ENCODE measurements around the gene OR2AJ1.
"Not testable (repeated sequence)": the region's sequence is repeated elsewhere in the genome, so short reads cannot be mapped to it uniquely, and the experiment has no call there.

Gene OR2AJ1

GRCh38 chr1:247936415-247936814 is 11.7 kb downstream of the OR2AJ1 start:
- no peak for TF ChIP-seq CTCF (IDR thresholded peaks at IDR 0.05; ENCODE audit: insufficient read depth, low read length, poor library complexity, severe bottlenecking)
- no peak overlapping the region for H3K4me3 ChIP-seq (replicated peaks; ENCODE audit: low read depth, low read length)
- DNase-seq (ENCODE audit: extremely low read depth, insufficient read length) = peak; percentile 6
- H3K27me3 ChIP-seq (replicated peaks; ENCODE audit: control insufficient read depth, insufficient read depth, low read length) = no peaks in the 10 kb centered on the region
- H3K36me3 ChIP-seq (ENCODE audit: control insufficient read depth, insufficient read depth, low read length) = no peaks in the 10 kb centered on the region

- peak overlapping the region; percentile 55 for H3K4me3 ChIP-seq (replicated peaks; ENCODE audit: low read depth, low read length)
- not testable (repeated sequence) for H3K27me3 ChIP-seq (replicated peaks; ENCODE audit: control insufficient read depth, insufficient read depth, low read length); H3K36me3 ChIP-seq (ENCODE audit: control insufficient read depth, insufficient read depth, low read length)
- TF ChIP-seq CTCF (IDR thresholded peaks at IDR 0.05; ENCODE audit: insufficient read depth, low read length, poor library complexity, severe bottlenecking) = peak; percentile 91
- DNase-seq (ENCODE audit: extremely low read depth, insufficient read length) = peak; percentile 85
Measured at GRCh38 chr1:247936965-247937734, 12.5 kb downstream of the OR2AJ1 start.

- Histone ChIP-seq H3K27me3 (replicated peaks; ENCODE audit: control insufficient read depth, insufficient read depth, low read length) (no peaks in the 10 kb centered on the region), H3K4me3 (replicated peaks; ENCODE audit: low read depth, low read length) (no peak overlapping the region), H3K36me3 (ENCODE audit: control insufficient read depth, insufficient read depth, low read length) (no peaks in the 10 kb centered on the region)
- no peak for DNase-seq (ENCODE audit: extremely low read depth, insufficient read length)
- no peak for TF ChIP-seq CTCF (IDR thresholded peaks at IDR 0.05; ENCODE audit: insufficient read depth, low read length, poor library complexity, severe bottlenecking)
Measured at GRCh38 chr1:247942624-247943023, 17.9 kb downstream of the OR2AJ1 start.

GRCh38 chr1:247948558-247948957 is 23.9 kb downstream of the OR2AJ1 start, which contains the start of gene OR2L8:
OR2L8 (plus strand) TSS chr1:247948858; CDS start chr1:247948858, 0 bp downstream.
- H3K4me3 ChIP-seq (replicated peaks; ENCODE audit: low read depth, low read length) = no peak within 1 kb of the TSS
- DNase-seq (ENCODE audit: extremely low read depth, insufficient read length) = no peak
- no peaks in the 10 kb centered on the region for H3K36me3 ChIP-seq (ENCODE audit: control insufficient read depth, insufficient read depth, low read length)
- no peak for TF ChIP-seq CTCF (IDR thresholded peaks at IDR 0.05; ENCODE audit: insufficient read depth, low read length, poor library complexity, severe bottlenecking)
- no peaks in the 10 kb centered on the region for H3K27me3 ChIP-seq (replicated peaks; ENCODE audit: control insufficient read depth, insufficient read depth, low read length)

- Histone ChIP-seq H3K36me3 (ENCODE audit: control insufficient read depth, insufficient read depth, low read length) (no peaks in the 10 kb centered on the region), H3K27me3 (replicated peaks; ENCODE audit: control insufficient read depth, insufficient read depth, low read length) (no peaks in the 10 kb centered on the region), H3K4me3 (replicated peaks; ENCODE audit: low read depth, low read length) (no peak overlapping the region)
- TF ChIP-seq CTCF (IDR thresholded peaks at IDR 0.05; ENCODE audit: insufficient read depth, low read length, poor library complexity, severe bottlenecking) = no peak
- DNase-seq (ENCODE audit: extremely low read depth, insufficient read length) = no peak
Measured at GRCh38 chr1:247953408-247953807, 28.7 kb downstream of the OR2AJ1 start.
